PFSK-1 (cell line): ENCODE data around the gene LDB2.

Source experiments
- FOXP2 ChIP-seq: optimal IDR thresholded peaks from 2 replicates; pipeline ENCODE3; 2011; ENCODE audit warnings: borderline replicate concordance, control low read depth, inconsistent platforms; ENCODE audit not compliant: insufficient read depth; ENCODE audit errors: extremely low read length, extremely low read depth
- POLR2AphosphoS5 ChIP-seq: IDR thresholded peaks from 2 replicates; pipeline ENCODE4 v1.6.1; 2012; ENCODE audit warnings: low read depth, mild to moderate bottlenecking, control low read depth, low read length, moderate library complexity
- SIN3A ChIP-seq: IDR thresholded peaks from 2 replicates; pipeline ENCODE4 v1.6.1; 2012; ENCODE audit warnings: mild to moderate bottlenecking, low read length, moderate library complexity, borderline replicate concordance; ENCODE audit not compliant: insufficient read depth
- TAF1 ChIP-seq: IDR thresholded peaks from 2 replicates; pipeline ENCODE4 v1.6.1; 2012; ENCODE audit warnings: low read length, control low read depth, borderline replicate concordance; ENCODE audit not compliant: insufficient read depth
- TF ChIP-seq, protein P1 (sequence below), 2 experiments: IDR thresholded peaks; 2 replicates each; pipeline versions ENCODE4 v1.6.1 to v1.8.0; 2011 to 2012; ENCODE audit warnings: low read depth in 2 of 2, low read length in 2 of 2, control low read depth in 1 of 2, inconsistent platforms in 1 of 2, mild to moderate bottlenecking in 1 of 2, moderate library complexity in 1 of 2; ENCODE audit not compliant: insufficient read depth in 1 of 2

The LDB2 gene

DNA sequence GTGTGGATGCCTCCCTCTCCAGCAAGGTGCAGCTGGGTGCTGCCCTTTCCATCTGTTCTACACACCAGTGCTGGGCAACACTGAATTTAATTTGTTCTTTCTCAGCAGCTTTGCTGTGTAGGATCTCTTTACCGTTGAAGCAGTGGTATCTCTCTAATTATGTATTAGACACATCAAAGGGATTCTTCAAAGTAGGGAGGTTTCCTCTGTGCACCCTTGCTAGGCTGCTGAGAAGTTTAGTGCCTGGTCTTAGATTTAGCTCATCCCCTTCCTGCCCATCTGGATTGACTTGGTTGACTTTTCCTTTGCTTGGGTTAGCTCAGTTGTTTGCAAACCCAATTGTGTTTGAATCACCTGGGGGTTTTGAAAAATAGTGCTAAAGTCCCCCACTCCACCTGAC lies 27.8 kb upstream of the LDB2 start:
- TF ChIP-seq POLR2AphosphoS5: no peak
- TF ChIP-seq, protein P1, sequence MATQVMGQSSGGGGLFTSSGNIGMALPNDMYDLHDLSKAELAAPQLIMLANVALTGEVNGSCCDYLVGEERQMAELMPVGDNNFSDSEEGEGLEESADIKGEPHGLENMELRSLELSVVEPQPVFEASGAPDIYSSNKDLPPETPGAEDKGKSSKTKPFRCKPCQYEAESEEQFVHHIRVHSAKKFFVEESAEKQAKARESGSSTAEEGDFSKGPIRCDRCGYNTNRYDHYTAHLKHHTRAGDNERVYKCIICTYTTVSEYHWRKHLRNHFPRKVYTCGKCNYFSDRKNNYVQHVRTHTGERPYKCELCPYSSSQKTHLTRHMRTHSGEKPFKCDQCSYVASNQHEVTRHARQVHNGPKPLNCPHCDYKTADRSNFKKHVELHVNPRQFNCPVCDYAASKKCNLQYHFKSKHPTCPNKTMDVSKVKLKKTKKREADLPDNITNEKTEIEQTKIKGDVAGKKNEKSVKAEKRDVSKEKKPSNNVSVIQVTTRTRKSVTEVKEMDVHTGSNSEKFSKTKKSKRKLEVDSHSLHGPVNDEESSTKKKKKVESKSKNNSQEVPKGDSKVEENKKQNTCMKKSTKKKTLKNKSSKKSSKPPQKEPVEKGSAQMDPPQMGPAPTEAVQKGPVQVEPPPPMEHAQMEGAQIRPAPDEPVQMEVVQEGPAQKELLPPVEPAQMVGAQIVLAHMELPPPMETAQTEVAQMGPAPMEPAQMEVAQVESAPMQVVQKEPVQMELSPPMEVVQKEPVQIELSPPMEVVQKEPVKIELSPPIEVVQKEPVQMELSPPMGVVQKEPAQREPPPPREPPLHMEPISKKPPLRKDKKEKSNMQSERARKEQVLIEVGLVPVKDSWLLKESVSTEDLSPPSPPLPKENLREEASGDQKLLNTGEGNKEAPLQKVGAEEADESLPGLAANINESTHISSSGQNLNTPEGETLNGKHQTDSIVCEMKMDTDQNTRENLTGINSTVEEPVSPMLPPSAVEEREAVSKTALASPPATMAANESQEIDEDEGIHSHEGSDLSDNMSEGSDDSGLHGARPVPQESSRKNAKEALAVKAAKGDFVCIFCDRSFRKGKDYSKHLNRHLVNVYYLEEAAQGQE (IDR thresholded peaks at IDR 0.05; ENCODE audit: insufficient read depth in 1 of 2, low read depth in 2 of 2, low read length in 2 of 2): no peak
- TF ChIP-seq SIN3A: no peak
- TF ChIP-seq FOXP2: no peak
- TF ChIP-seq TAF1: no peak

DNA sequence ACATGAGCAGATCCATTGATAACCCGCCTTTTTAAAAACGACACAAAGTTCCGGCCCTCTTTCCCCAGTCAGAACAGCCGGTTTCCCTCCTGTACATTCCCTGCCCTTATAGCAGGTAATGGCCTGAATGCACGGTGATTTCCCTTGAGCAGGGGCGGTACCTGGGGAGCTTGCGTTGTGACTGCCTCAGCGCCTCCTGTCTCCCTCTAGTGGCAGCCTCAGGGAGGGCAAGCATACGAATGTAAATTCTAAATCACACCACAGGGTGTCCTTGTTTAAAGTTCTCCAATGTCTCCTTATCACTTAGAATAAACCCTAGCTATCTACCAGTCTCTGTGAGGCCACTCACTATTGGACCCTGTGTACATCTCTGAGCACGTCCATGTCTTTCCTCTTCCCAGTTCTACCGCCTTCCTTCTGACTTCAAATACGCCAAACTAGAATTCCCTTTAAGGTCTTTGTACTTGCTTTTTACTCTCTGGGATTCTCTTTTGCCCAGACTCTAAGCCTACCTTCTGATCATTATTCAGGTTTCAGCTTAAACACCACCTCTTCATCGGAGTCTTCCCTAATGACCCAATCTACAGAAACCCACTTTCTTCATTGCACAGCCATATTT lies 18.4 kb upstream of the LDB2 start:
- no peak for TF ChIP-seq TAF1
- TF ChIP-seq, protein P1 (IDR thresholded peaks at IDR 0.05; ENCODE audit: insufficient read depth in 1 of 2, low read depth in 2 of 2, low read length in 2 of 2): no peak
- TF ChIP-seq POLR2AphosphoS5: no peak

DNA sequence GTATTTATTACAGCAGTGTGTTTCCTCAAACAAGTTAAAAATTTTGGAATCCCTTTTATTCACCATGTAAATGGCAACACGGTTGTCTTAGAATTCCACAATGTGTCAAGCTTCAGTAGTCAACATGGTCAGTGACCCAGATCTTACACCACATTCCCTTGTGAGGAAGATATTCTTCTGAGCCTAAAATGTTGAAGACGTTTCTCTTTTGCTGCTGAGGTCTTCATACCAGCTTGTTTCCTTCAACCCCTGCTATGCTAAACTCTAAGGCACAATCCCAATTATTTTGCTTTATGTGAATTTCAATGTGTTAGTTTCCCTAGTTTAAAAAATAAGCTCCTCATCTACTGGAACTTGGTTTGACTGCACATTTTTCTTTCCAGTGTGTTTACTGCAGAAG lies 17.6 kb upstream of the LDB2 start:
- no peak for TF ChIP-seq POLR2AphosphoS5
- no peak for TF ChIP-seq FOXP2
- TF ChIP-seq, protein P1 (IDR thresholded peaks at IDR 0.05; ENCODE audit: insufficient read depth in 1 of 2, low read depth in 2 of 2, low read length in 2 of 2): no peak
- TF ChIP-seq TAF1: no peak
- no peak for TF ChIP-seq SIN3A

DNA sequence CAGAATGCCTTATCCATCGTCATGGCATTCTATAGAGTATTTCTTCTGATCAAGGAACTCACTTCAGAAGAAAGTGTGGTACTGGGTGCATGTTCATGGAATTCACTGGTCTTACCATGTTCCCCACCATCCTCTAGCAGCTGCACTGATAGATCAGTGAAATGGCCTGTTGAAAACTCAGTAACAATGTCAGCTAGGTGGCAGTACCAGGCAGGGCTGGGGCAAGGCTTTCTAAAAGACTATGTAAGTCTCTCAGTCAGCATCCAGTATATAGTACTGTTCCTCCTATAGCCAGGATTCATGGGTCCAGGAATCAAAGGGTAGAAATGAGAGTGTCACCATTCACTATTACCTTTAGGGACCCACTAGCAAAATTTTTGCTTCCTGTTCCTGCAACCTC lies 15.8 kb upstream of the LDB2 start:
- TF ChIP-seq FOXP2 (no peak), POLR2AphosphoS5 (no peak), SIN3A (no peak), TAF1 (no peak)
- TF ChIP-seq, protein P1 (IDR thresholded peaks at IDR 0.05; ENCODE audit: insufficient read depth in 1 of 2, low read depth in 2 of 2, low read length in 2 of 2): no peak

DNA sequence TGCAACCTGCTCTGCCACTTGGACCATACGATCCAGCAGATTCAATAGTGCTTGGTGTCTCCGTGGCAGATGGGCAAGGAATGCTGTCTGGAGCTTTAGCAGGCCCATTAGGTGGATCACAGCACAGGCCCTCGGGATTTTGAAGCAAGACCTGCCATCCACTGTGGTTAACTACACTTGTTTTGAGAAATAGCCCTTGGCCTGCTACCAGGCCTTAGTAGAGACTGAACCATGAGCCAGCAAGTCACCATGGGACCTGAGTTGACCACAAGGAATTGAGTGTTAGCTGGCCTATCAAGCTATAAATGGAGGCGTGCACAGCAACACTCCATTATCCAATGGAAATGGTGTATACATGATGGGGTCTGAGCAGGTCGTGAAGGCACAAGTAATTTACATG lies 14.5 kb upstream of the LDB2 start:
- TF ChIP-seq TAF1: no peak
- no peak for TF ChIP-seq POLR2AphosphoS5
- no peak for TF ChIP-seq SIN3A
- TF ChIP-seq, protein P1 (IDR thresholded peaks at IDR 0.05; ENCODE audit: insufficient read depth in 1 of 2, low read depth in 2 of 2, low read length in 2 of 2): no peak
- TF ChIP-seq FOXP2: no peak
